Colon (tissue), 2 donors: ENCODE data around the gene MRPS9.

ENCODE experiments used
- FAIRE-seq: peaks from 2 replicates; lab custom pipeline; 2012; peaks lifted over from hg19 to GRCh38; lab: Jason Lieb, UNC
- donor health status: control.
- donor health status: control.

Gene MRPS9

GRCh38 chr2:105118960-105119359 is 81.1 kb downstream of the MRPS9 start:
- no peak for FAIRE-seq

- no peak for FAIRE-seq
These were observed 83.6 kb downstream of the MRPS9 start for GRCh38 chr2:105121434-105121833.

GRCh38 chr2:105125428-105125827 is 87.6 kb downstream of the MRPS9 start:
- FAIRE-seq: no peak

GRCh38 chr2:105125920-105126319 is 88.1 kb downstream of the MRPS9 start:
- no peak for FAIRE-seq

- FAIRE-seq: no peak
These were observed 88.5 kb downstream of the MRPS9 start for GRCh38 chr2:105126336-105126735.

- FAIRE-seq: no peak
These were observed 89.5 kb downstream of the MRPS9 start for GRCh38 chr2:105127289-105127915.

- no peak for FAIRE-seq
These were observed 91.9 kb downstream of the MRPS9 start for GRCh38 chr2:105129722-105130232.

- no peak for FAIRE-seq
These were observed 92.7 kb downstream of the MRPS9 start for GRCh38 chr2:105130546-105130945.

GRCh38 chr2:105134081-105134480 is 96.2 kb downstream of the MRPS9 start:
- FAIRE-seq: no peak

- FAIRE-seq: no peak
These were observed 97.6 kb downstream of the MRPS9 start for GRCh38 chr2:105135436-105135835.

GRCh38 chr2:105136394-105136793 is 98.5 kb downstream of the MRPS9 start:
- no peak for FAIRE-seq

- no peak for FAIRE-seq
These were observed 100.8 kb downstream of the MRPS9 start for GRCh38 chr2:105138643-105139042.

- FAIRE-seq: no peak
These were observed 101.8 kb downstream of the MRPS9 start for GRCh38 chr2:105139556-105140239.

- FAIRE-seq: no peak
These were observed 102.3 kb downstream of the MRPS9 start for GRCh38 chr2:105140240-105140568.

- no peak for FAIRE-seq
These were observed 103.3 kb downstream of the MRPS9 start for GRCh38 chr2:105141099-105141614.

- no peak for FAIRE-seq
These were observed 104.4 kb downstream of the MRPS9 start for GRCh38 chr2:105142239-105142638.

- FAIRE-seq: no peak
These were observed 105.2 kb downstream of the MRPS9 start for GRCh38 chr2:105143094-105143466.

- no peak for FAIRE-seq
These were observed 105.7 kb downstream of the MRPS9 start for GRCh38 chr2:105143467-105144151.

- FAIRE-seq: no peak
These were observed 106.5 kb downstream of the MRPS9 start for GRCh38 chr2:105144152-105144940.

- no peak for FAIRE-seq
These were observed 107.1 kb downstream of the MRPS9 start for GRCh38 chr2:105144941-105145300.

- no peak for FAIRE-seq
These were observed 111.4 kb downstream of the MRPS9 start for GRCh38 chr2:105149272-105149671.
